Vagina (tissue), 2 donors: ENCODE measurements around the gene POMT2.

Experiments used
- POLR2A ChIP-seq, 2 donors: fragments of 450-650 bp; IDR thresholded peaks; one replicate each; pipeline ENCODE4 v1.6.1; 2017; ENCODE audit warnings: antibody characterized with exemption in 2 of 2, mild to moderate bottlenecking in 2 of 2, moderate library complexity in 2 of 2
- POLR2AphosphoS5 ChIP-seq, 2 donors: sonication (generic); formaldehyde crosslinking; IDR thresholded peaks; one replicate each; pipeline ENCODE4 v1.9.0; 2017; ENCODE audit warnings: antibody characterized with exemption in 2 of 2, mild to moderate bottlenecking in 2 of 2, low read depth in 1 of 2; ENCODE audit not compliant: insufficient read depth in 1 of 2
- TF ChIP-seq, protein P1 (sequence below), 3 experiments: fragments of 450-650 bp in 2 of 3; fragments of 200-600 bp in 1 of 3; sonication (generic) in 1 of 3; IDR thresholded peaks; one replicate each; pipeline ENCODE4 v1.5.1; 2017 to 2019; ENCODE audit warnings: antibody characterized with exemption in 3 of 3, mild to moderate bottlenecking in 2 of 3, moderate library complexity in 2 of 3

DNA sequence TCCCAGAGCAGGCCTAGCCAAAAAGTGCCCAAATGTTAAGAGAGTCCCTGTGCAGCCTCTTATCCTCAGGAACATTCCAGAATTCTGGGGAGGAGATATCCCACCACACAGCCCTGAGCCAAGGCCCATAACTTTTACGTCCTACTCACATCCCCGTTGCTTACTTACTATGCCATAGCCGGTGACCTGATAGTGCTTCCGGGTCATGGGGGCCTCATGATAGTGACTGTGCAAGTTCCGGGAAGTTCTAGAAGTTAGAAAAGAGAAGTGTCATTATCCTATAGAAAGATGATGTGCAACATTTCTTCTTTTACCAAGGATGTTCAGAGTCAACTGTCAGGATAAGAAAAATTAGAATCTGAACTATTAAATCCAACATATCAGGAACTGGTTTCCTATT is 34.1 kb downstream of the POMT2 start:
- TF ChIP-seq POLR2AphosphoS5 (IDR thresholded peaks at IDR 0.05; ENCODE audit: insufficient read depth in 1 of 2, low read depth in 1 of 2) (no peak), POLR2A (IDR thresholded peaks at IDR 0.05) (no peak)
- TF ChIP-seq, protein P1, sequence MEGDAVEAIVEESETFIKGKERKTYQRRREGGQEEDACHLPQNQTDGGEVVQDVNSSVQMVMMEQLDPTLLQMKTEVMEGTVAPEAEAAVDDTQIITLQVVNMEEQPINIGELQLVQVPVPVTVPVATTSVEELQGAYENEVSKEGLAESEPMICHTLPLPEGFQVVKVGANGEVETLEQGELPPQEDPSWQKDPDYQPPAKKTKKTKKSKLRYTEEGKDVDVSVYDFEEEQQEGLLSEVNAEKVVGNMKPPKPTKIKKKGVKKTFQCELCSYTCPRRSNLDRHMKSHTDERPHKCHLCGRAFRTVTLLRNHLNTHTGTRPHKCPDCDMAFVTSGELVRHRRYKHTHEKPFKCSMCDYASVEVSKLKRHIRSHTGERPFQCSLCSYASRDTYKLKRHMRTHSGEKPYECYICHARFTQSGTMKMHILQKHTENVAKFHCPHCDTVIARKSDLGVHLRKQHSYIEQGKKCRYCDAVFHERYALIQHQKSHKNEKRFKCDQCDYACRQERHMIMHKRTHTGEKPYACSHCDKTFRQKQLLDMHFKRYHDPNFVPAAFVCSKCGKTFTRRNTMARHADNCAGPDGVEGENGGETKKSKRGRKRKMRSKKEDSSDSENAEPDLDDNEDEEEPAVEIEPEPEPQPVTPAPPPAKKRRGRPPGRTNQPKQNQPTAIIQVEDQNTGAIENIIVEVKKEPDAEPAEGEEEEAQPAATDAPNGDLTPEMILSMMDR (IDR thresholded peaks at IDR 0.05), result no peak
